ENCODE measurements around the gene CEP78.

The CEP78 gene

GRCh38 chr9:78288214-78288892, 52.5 kb downstream of the CEP78 start:
- no peak for DNase-seq

- no peak for DNase-seq
These were observed 53.6 kb downstream of the CEP78 start for GRCh38 chr9:78289474-78289873.

GRCh38 chr9:78291240-78291925, 55.5 kb downstream of the CEP78 start:
- DNase-seq: no peak

- no peak for DNase-seq
These were observed 56.2 kb downstream of the CEP78 start for GRCh38 chr9:78292026-78292425.

- DNase-seq: no peak
These were observed 57.0 kb downstream of the CEP78 start for GRCh38 chr9:78292716-78293497.

- DNase-seq: no peak
These were observed 58.7 kb downstream of the CEP78 start for GRCh38 chr9:78294290-78295176.

GRCh38 chr9:78295177-78295575, 59.3 kb downstream of the CEP78 start:
- no peak for DNase-seq

GRCh38 chr9:78295731-78296130, 59.9 kb downstream of the CEP78 start:
- no peak for DNase-seq

- DNase-seq: peak in 9 of 14 donors; percentile 39 to 69 (median 61)
These were observed 60.5 kb downstream of the CEP78 start for GRCh38 chr9:78296201-78296892.

- DNase-seq: peak; percentile 41 to 93 (median 84)
These were observed 61.2 kb downstream of the CEP78 start, which contains the start of gene PSAT1 for GRCh38 chr9:78296893-78297671. Gene PSAT1, plus strand, starts transcription at chr9:78297125. Its CDS starts 86 bp downstream, at chr9:78297211.

GRCh38 chr9:78297672-78297961, 61.7 kb downstream of the CEP78 start:
- DNase-seq: peak in 1 of 14 donors; percentile 76

- DNase-seq: peak in 12 of 14 donors; percentile 6 to 75 (median 52)
These were observed 62.3 kb downstream of the CEP78 start for GRCh38 chr9:78298046-78298765.

GRCh38 chr9:78300209-78300608, 64.3 kb downstream of the CEP78 start:
- no peak for DNase-seq

GRCh38 chr9:78301466-78301865, 65.6 kb downstream of the CEP78 start:
- no peak for DNase-seq

- no peak for DNase-seq
These were observed 67.6 kb downstream of the CEP78 start for GRCh38 chr9:78303377-78304062.

GRCh38 chr9:78304357-78304756, 68.5 kb downstream of the CEP78 start:
- DNase-seq: no peak

GRCh38 chr9:78306222-78307076, 70.6 kb downstream of the CEP78 start:
- no peak for DNase-seq

- no peak for DNase-seq
These were observed 71.5 kb downstream of the CEP78 start for GRCh38 chr9:78307360-78307759.

- DNase-seq: no peak
These were observed 73.2 kb downstream of the CEP78 start for GRCh38 chr9:78309066-78309465.
